ENCODE measurements around the gene PIK3R3. TPM values are rescaled to one million over a fixed set of nuclear protein-coding genes. Genes with fewer than 3 reads are reported as not detected.
A peak's percentile ranks its signal among the peaks of the same experiment; 100 is the strongest.

Gene PIK3R3
- total and polyA plus RNA-seq, 8 donors = 1.2 to 4.9 (median 4.1) TPM

DNA sequence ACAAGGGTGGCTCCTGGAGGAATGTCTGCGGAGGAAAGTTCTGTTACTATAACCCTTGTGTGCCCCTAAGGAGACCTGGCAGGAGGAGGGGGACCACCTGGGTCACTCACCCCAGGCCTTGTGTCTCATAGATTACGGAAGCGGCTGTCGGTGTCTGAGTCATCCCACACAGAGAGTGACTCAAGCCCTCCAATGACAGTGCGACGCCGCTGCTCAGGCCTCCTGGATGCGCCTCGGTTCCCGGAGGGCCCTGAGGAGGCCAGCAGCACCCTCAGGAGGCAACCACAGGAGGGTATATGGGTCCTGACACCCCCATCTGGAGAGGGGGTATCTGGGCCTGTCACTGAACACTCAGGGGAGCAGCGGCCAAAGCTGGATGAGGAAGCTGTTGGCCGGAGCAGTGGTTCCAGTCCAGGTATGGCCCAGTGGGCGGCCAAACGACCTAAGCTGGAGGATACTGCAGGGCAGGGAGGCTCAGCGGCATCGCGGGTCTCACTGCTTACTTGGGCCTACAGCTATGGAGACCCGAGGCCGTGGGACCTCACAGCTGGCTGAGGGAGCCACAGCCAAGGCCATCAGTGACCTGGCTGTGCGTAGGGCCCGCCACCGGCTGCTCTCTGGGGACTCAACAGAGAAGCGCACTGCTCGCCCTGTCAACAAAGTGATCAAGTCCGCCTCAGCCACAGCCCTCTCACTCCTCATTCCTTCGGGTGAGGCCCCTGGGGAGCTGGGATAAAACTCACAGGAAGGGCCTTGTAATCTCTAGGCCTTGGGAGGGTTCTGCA is 101.4 kb downstream of the PIK3R3 start:
- DNase-seq (peak in 5 of 6 donors; percentile 28 to 72 (median 50)), FAIRE-seq (no peak), ATAC-seq (peak; percentile 55 to 81 (median 62))
- H3K27ac ChIP-seq = no peak overlapping the region
- H3K9me3 ChIP-seq = no peaks in the 10 kb centered on the region
- no peaks in the 10 kb centered on the region for H3K27me3 ChIP-seq
- H3K36me3 ChIP-seq = no peaks in the 10 kb centered on the region
- H3K4me1 ChIP-seq = peaks cover 0 to 3% (median 0%) of the 10 kb centered on the region in 3 donors
- WGBS, 2 donors = 73 to 74% methylated on average over 26 of the region's 26 CpGs
- no peak overlapping the region for H3K4me3 ChIP-seq
- intact Hi-C loops (cut with DNase I) = loop anchor here in 1 of 3 donors (5.0 kb wide), 1 partner anchor 191 kb away; no protein-coding TSS in a partner anchor
- TF ChIP-seq, protein P1, sequence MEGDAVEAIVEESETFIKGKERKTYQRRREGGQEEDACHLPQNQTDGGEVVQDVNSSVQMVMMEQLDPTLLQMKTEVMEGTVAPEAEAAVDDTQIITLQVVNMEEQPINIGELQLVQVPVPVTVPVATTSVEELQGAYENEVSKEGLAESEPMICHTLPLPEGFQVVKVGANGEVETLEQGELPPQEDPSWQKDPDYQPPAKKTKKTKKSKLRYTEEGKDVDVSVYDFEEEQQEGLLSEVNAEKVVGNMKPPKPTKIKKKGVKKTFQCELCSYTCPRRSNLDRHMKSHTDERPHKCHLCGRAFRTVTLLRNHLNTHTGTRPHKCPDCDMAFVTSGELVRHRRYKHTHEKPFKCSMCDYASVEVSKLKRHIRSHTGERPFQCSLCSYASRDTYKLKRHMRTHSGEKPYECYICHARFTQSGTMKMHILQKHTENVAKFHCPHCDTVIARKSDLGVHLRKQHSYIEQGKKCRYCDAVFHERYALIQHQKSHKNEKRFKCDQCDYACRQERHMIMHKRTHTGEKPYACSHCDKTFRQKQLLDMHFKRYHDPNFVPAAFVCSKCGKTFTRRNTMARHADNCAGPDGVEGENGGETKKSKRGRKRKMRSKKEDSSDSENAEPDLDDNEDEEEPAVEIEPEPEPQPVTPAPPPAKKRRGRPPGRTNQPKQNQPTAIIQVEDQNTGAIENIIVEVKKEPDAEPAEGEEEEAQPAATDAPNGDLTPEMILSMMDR (IDR thresholded peaks at IDR 0.05) = no peak

DNA sequence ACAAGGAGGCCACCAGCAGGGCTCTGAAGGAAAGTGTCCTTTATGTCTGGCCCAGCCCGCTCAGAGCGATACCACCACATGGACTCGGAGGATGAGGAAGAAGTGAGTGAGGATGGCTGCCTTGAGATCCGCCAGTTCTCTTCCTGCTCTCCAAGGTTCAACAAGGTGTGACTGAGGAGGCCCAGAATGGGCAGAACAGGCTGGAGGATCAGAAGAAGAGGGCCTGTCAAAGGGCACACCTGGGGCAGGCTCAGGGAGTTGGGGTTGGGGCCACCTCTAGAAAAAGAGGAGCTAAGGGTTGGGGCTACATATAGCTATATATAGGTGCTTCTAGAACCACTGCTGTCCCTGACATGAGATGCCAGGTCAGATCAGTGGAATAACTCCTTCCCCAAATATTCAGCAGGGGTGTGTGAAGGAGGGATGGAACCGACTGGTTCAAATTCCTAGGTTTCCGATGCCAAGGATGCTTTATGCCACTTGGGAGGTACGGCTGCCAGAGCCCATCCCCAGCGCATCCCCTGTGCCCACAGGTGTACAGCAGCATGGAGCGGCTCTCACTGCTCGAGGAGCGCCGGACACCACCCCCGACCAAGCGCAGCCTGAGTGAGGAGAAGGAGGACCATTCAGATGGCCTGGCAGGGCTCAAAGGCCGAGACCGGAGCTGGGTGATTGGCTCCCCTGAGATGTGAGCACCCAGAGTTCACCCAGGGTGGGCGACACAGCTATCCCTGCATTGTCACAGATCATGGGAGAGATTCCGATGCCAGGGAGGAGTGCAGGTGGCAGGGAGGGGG is 102.2 kb downstream of the PIK3R3 start:
- no peaks in the 10 kb centered on the region for H3K27me3 ChIP-seq
- intact Hi-C loops (cut with DNase I) = loop anchor here in 1 of 3 donors (5.0 kb wide), 1 partner anchor 192 kb away; no protein-coding TSS in a partner anchor
- FAIRE-seq (no peak), ATAC-seq (no peak), DNase-seq (peak in 1 of 6 donors; percentile 56)
- H3K36me3 ChIP-seq = no peaks in the 10 kb centered on the region
- no peak overlapping the region for H3K4me3 ChIP-seq
- H3K4me1 ChIP-seq = peaks cover 0 to 3% (median 0%) of the 10 kb centered on the region in 3 donors
- H3K27ac ChIP-seq = no peak overlapping the region
- H3K9me3 ChIP-seq = no peaks in the 10 kb centered on the region
- WGBS, 2 donors = 96 to 97% methylated on average over 17 to 18 of the region's 18 CpGs
- TF ChIP-seq, protein P1 (IDR thresholded peaks at IDR 0.05) = no peak

DNA sequence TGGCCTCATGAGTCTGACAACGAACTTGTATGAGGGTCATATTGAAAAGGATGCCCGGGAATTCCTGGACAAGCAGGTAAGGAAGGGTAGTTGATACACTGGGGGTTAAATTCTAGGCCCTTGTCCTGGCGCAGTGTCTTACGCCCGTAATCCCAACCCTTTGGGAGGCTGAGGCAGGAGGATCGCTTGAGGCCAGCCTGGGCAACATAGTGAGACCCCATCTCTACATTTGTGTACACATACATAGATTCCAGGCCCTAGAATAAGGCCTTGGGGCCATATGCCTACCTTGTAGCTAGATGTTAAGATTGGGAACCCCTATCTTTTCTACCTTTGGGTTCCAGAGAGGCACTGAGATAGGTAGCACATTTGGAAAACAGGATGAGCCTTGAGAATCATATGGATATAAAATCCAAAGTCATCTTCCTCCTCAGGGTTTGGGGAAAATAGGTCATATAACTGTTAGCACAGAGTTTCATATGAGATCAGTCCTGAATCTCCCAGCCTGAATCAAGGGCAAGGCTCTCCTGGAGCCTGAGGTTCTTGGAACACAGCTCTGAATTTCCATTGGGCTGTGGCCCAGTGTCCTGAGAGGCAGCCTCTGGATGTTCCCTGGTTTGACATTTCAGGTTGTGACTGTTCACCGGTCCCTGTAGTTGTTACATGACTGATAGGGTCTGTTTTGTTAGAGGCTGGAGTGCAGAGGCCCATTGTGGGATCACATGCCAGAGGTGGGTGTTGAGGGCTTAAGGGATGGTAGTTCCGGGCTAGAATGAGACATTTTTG is 104.4 kb downstream of the PIK3R3 start:
- WGBS, 2 donors = 93 to 97% methylated on average over 8 of the region's 8 CpGs
- TF ChIP-seq, protein P1 (IDR thresholded peaks at IDR 0.05) = no peak
- intact Hi-C loops (cut with DNase I) = no loop called here
- ATAC-seq (no peak), FAIRE-seq (no peak), DNase-seq (no peak)
- Histone ChIP-seq H3K27me3 (no peaks in the 10 kb centered on the region), H3K4me1 (peaks cover 0 to 3% (median 0%) of the 10 kb centered on the region in 3 donors), H3K36me3 (no peaks in the 10 kb centered on the region), H3K9me3 (no peaks in the 10 kb centered on the region), H3K27ac (no peak overlapping the region), H3K4me3 (no peak overlapping the region)

DNA sequence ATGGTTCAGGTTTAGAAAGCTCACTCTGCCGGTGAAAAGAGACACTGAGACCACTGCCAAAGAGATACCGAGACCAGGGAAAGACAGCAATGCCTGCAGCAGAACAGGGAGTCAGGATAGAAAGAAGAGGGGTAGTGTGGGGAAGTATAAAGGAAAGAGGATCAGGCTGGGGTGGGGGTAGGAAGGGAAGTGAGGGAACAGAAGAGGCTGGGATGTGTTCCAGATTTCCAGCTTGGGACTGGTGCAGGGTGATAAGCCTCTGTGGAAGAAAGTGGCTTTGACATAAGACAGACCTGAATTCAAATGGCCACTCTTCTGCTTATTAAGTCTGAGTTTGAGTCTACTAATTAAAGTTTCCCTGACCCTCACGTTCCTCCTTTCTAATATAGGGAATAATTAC is 105.9 kb downstream of the PIK3R3 start:
- no peak overlapping the region for H3K4me3 ChIP-seq
- FAIRE-seq = no peak
- intact Hi-C loops (cut with DNase I) = no loop called here
- TF ChIP-seq, protein P1 (IDR thresholded peaks at IDR 0.05) = no peak
- WGBS, 2 donors = 80 to 89% methylated on average over 3 of the region's 3 CpGs
- H3K27ac ChIP-seq = no peak overlapping the region
- no peak for DNase-seq
- peaks cover 0 to 4% (median 0%) of the 10 kb centered on the region in 3 donors for H3K36me3 ChIP-seq
- H3K4me1 ChIP-seq = peaks cover 0 to 3% (median 0%) of the 10 kb centered on the region in 3 donors
- no peak for ATAC-seq
- no peaks in the 10 kb centered on the region for H3K9me3 ChIP-seq
- no peaks in the 10 kb centered on the region for H3K27me3 ChIP-seq

Measured in pancreas (tissue), 10 donors.